Measurements from ENCODE around the gene SMAGP.

GRCh38 chr12:51270951-51271518 lies 820 bp upstream of the SMAGP start:
- TF ChIP-seq, protein P1, sequence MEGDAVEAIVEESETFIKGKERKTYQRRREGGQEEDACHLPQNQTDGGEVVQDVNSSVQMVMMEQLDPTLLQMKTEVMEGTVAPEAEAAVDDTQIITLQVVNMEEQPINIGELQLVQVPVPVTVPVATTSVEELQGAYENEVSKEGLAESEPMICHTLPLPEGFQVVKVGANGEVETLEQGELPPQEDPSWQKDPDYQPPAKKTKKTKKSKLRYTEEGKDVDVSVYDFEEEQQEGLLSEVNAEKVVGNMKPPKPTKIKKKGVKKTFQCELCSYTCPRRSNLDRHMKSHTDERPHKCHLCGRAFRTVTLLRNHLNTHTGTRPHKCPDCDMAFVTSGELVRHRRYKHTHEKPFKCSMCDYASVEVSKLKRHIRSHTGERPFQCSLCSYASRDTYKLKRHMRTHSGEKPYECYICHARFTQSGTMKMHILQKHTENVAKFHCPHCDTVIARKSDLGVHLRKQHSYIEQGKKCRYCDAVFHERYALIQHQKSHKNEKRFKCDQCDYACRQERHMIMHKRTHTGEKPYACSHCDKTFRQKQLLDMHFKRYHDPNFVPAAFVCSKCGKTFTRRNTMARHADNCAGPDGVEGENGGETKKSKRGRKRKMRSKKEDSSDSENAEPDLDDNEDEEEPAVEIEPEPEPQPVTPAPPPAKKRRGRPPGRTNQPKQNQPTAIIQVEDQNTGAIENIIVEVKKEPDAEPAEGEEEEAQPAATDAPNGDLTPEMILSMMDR (IDR thresholded peaks at IDR 0.05 in 4 of 5, conservative IDR thresholded peaks at IDR 0.05 in 1 of 5), result no peak
- no peak for TF ChIP-seq POLR2A (IDR thresholded peaks at IDR 0.05)

All from gastrocnemius medialis (tissue), 4 donors.